ENCODE results near the gene ADCY2.

- TF ChIP-seq CTCF (IDR thresholded peaks at IDR 0.05) (no peak), POLR2AphosphoS5 (IDR thresholded peaks at IDR 0.05) (no peak), POLR2A (IDR thresholded peaks at IDR 0.05) (no peak)
Measured at GRCh38 chr5:7364226-7364875, 31.6 kb upstream of the ADCY2 start.

Data from prostate gland (tissue), 2 donors.